ENCODE measurements around the gene OR5A1. TPM values are rescaled to one million over a fixed set of nuclear protein-coding genes. Genes with fewer than 3 reads are reported as not detected.
"Not testable (repeated sequence)": the region's sequence is repeated elsewhere in the genome, so short reads cannot be mapped to it uniquely, and the experiment has no call there.

The OR5A1 gene
- not detected for total RNA-seq

DNA sequence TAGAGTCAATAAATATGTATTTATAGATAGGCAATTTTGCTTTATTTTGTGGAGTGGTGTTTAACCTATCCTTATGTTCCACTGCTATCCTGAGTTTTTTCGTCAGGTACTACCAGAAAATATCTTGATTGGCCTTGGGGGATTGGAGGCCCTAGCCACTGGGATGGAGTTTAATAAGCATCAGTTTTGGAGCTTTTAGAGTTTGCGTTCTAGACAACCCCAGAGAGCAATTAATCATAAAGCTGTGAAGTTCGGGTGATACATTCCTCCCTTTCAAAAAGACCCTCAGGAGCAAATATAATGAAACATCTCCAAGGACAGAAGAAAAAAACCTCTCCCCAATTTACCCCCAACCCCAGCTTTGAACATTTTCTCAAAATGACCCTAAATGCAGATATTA lies at the start of gene OR5A1:
TSS of gene OR5A1 (plus strand) at position 301 of the 400 bp plus-strand sequence. CDS start 6,700 bp downstream, outside the sequence.
- DNase-seq (ENCODE audit: low spot score): no peak

DNA sequence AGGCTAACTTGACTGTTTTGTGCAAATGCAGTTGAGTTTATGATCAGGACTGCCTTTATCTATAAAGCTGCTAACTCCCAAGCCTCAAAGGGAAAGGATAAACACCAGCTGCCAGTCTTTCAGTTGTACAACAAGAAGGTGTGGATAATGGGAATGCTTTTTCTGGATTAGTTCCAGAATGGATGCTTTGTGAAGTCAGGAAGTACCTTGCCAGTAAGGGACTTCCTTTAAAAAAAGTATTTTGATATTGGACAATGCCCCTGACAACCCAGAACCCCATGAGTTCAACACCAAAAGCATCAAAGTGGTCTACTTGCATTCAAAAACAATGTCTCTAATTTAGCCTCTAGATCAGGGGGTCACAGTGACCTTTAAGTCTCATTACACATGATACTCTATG lies 42.1 kb upstream of the OR5A1 start:
- DNase-seq (ENCODE audit: low spot score): no peak

DNA sequence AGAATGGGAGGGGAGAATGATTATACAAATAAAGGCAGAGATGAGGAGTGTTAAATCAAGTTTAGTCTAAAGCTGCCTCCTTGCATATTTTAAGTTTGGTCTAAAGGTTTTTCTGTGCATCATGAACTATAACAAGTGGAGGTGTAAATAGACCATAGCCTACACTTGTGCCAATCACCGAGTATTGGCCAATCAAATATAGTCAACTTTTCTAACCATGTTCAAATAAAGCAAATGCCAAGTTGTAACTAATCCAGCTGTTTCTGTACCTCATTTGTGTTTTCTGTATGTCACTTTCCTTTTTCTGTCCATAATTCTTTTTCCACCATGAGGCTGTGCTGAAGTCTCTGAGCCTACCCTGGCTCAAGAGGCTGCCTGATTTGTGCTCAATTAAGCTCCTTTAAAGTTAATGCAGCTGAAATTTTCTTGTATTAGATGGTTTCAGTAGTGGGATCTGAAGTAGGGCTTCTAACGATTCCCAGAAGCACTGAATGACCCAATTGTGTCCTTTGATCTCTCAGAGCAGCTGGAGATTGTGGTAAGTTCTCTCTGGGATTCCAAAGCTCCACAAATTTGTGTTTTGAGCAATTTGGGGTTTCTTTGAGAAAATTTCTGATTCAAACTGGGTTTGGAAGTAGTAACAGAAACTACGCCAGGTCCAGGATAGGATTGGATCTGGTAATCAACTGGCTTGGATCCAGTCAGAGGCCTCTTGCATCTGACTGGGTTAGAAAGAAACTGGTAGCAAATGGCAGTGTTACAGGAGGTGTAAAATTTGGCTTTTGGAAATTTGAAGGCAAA lies 35.6 kb upstream of the OR5A1 start:
- DNase-seq (ENCODE audit: low spot score): no peak

DNA sequence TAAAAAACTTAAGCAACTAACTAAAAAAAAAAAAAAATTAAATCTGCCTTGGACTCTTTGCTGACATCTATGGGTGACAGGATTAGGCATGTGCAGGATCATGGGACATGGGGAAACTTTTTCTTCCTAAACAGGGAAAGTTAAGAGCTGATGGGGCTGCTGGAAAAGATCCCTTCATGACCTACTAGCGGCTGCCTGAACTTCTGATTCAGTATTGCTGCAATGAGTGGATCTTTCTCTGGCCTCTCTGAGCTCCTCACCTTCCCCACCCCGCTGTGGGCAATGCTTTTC lies 35.1 kb upstream of the OR5A1 start:
- no peak for DNase-seq (ENCODE audit: low spot score)

DNA sequence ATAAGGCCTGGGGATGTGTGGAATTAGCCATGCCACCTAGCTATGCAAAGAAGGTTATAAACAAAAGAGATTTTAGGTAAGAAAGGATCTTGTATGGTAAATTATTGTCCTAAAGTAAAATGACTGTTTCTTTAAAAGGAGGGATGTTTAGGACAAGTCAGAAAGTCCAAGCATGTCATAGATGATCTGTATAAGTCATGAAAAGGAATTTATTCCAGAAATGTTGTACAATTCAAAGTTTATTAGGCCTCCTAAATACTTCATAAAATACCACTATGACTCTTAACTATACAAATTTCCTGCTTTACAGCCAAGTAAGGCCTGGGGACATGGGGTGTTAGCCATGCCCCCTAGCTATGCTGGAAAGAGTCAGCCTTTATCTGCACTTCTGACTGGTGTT lies 32.7 kb upstream of the OR5A1 start:
- no peak for DNase-seq (ENCODE audit: low spot score)

DNA sequence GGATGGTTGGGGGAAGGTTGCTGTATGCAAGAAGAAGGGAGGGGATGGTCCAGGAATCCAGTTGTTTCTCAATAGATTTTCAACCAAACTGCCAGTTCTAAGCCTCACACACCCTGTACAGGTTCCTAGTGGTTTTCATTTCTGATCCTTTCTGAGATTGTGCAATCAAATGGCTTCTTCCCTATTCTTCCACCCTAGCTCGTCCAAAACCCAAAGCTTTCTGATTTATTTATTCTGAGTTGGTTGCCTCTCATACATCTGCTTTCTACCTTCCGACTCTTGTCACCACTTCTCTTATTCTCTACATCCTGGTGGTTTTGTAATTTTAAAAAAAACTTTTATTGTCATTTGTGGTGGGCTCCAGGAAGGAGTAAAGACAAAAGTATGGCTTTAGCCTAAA lies 22.6 kb upstream of the OR5A1 start:
- no peak for DNase-seq (ENCODE audit: low spot score)

DNA sequence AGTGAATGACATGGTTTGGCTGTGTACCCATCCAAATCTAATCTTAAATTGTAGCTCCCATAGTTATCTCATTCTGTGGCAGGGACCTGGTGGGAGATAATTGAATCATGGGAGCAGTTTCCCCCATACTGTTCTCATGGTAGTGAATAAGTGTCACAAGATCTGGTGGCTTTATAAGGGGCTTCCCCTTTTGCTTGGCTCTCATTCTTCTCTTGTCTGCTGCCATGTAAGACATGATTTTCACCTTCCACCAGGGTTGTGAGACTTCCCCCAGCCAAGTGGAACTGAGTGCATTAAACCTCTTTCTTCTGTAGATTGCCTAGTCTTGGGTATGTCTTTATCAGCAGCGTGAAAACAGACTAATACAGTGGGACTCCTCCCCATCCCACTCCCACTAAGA lies 21.2 kb upstream of the OR5A1 start:
- no peak for DNase-seq (ENCODE audit: low spot score)

DNA sequence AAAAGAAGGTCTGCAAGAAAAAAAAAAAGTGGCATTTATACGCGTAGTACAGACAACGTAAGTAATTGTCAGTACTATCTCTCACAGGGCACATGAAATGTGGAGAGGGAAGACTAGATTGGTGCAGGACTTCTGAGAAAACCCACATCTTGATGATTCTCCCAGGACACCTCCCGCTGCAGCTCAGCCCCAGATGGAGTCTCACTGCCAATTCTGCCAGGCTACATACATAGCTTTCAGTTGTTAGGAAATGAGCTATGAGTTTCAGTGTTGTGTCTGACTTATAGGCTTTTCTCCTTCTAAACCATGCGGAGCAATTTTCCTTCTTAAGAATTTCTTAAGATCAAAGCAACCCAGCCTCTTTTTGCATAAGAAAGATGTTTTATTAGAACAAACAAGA lies 19.7 kb upstream of the OR5A1 start:
- DNase-seq (ENCODE audit: low spot score): no peak

DNA sequence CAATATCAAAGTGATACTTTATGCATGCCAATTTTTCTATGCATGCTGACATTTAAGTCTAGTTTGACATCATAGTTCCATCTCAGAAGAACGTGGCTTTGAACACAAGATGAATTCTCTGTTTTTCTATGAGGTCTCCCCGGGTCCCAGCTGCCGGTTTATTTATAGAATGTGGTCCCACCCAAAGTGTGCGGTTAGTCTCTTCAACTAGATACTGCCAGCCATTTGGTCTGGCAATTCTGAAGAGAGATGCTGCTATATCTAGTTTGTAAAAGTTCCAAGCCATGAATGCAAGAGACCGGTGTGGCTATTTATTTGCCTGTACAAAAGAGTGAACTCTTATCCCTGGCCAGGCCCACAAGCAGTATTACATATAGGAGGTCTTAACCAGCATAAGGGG lies 19.2 kb upstream of the OR5A1 start:
- no peak for DNase-seq (ENCODE audit: low spot score)

DNA sequence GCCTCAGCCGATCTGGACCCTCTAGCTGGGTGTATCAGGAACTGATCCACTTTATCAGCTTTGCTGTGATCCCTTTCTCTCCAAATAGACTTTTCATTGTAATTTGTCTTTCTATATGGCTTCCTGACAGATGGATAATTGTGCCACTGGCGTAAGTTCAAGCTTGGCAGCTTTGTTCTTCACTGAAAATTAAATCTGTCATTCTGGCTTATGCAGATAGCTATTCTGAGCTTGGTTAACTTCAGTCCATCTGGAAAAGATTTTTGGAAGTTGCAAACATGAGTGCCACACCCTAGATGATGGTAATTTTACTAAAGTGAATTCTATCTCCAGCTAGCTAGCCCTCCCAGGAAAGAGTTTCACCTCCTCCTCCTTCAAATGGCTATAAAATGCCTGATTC lies 18.1 kb upstream of the OR5A1 start:
- DNase-seq (ENCODE audit: low spot score): no peak

DNA sequence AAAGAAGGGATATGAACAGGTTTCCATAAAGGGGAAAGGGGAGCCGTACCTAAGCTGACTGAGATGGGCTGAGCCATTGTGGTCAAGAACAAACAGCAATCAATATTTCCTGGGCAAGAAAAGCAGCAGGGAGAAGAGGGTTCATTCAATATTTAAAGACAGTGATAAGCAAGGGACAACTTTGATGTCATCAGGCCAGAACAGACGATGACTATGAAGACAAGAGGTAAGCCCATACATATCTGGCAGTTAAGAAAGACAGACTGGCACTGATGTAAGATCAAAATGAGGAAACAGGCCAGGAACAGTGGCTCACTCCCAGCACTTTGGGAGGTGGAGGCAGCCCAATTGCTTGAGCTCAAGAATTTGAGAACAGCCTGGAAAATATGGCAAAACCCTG lies 12.4 kb upstream of the OR5A1 start:
- no peak for DNase-seq (ENCODE audit: low spot score)

DNA sequence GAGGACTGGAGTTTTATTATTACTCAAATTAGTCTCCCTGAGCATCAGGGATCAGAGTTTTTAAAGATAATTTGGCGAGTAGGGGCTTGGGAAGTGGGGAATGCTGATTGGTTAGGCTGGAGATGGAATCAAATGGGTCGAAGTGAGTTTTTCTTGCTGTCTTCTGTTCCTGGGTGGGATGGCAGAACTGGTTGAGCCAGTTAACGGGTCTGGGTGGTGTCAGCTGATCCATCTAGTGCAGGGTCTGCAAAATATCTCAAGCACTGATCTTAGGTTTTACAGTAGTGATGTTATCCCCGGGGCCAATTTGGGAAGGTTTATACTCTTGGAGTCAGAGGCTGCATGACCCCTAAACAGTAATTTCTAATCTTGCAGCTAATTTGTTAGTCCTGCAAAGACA lies 11.1 kb upstream of the OR5A1 start:
- DNase-seq (ENCODE audit: low spot score): no peak

DNA sequence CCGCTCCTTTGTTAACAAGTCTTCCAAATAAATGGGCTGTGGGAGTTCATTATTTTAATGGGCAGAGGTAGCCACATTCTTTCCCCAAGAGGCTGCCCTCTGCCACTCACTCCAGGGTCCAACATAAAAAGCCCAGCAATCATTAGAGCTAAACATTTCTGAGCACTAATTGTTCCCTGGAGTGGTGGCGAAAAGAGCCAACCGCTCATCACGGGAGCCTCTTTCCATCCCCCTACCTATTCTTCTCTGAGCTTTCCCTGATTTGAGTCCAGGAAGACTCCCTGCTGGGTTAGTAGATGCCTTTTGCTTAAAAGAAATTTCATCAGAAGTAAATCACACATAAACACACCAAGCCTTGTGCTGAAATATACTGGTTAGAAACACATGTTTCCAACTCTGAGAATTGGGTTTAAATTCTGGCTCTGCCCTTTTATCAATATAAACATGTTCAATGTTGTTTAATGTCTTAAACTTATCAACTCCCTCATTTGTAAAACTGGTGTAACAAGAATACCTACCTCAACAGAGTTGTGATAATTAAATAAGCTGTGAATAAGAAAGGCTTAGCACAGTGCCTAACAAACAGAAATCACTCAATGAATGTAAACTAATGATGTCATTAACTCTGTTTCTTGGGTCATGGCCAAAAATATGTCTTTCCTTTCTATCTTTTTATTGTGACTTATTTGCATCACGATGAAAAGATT lies 9.8 kb upstream of the OR5A1 start, which contains the start of gene OR5A2:
TSS of gene OR5A2 (minus strand) at position 53 of the 707 bp plus-strand sequence. CDS start 3,460 bp downstream, outside the sequence.
- DNase-seq (ENCODE audit: low spot score): no peak

DNA sequence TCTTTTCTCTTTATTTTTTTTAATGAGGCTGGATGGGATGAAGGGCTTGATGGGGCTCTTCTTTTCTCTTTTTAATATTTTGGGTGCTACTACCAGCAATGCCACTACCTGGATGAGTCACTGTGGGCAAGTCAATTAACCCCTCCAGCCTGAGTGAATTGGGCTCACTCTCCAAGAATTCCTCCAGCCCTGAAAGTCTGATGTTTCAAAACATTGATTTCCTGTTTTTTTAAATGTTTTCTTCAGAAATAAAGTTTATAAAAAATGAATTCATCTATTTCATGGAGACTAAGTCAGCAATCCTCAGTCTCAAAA lies 9.2 kb upstream of the OR5A1 start:
- DNase-seq (ENCODE audit: low spot score): no peak

DNA sequence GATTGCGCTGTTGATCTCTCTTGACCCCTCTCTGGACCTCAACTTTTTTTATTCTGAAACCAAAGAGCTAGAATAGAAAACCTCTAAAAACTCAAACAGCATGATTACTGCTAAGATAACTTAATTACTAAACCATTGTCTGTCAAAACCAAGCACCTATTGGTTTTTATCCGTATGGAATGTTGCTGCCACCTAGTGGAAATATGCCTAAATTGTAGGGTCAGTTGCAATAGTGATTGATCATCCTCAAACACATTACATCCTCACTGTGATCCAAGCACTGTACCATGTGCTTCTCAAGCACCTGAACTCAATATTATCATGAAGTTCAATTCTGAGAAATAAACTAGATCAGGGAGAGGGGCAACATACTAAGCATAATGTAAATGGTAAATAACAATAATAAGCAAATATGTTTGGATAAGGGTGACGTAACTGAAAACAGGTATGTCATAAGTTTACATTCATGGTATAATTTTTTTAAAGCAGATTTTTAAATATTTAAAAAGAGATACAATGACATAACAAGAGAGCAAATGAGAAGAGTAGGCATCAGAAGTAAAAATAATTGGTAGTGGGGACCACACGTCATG lies 6.2 kb upstream of the OR5A1 start:
- no peak for DNase-seq (ENCODE audit: low spot score)

DNA sequence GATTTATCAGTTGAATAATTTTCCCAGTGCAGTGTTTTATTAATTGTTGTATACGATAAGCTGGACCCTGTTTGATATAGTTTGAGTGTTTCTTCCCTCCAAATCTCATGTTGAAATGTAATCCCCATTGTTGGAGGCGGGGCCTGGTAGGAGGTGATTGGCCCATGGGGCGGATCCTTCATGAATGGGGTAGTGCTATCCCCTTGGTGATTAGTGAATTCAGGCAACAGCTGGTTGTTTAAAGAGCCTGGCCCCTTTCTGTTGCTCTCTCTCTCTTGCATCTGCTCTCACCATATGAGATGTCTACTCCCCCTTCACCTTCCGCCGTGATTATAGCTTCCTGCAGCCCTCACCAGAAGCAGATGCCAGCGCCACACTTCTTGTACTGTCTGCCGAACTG lies 1.5 kb downstream of the OR5A1 start:
- DNase-seq (ENCODE audit: low spot score): no peak

DNA sequence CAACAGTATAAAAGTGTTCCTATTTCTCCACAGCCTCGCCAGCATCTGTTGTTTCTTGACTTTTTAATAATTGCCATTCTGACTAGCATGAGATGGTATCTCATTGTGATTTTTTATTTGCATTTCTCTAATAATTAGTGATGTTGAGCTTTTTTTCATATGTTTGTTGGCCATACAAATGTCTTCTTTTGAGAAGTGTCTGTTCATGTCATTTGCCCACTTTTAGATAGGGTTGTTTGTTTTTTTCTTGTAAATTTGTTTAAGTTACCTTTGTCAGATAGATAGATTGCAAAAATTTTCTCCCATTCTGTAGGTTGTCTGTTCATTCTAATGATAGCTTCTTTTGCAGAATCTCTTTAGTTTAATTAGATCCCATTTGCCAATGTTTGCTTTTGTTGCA lies 9.4 kb downstream of the OR5A1 start:
- DNase-seq (ENCODE audit: low spot score): not testable (repeated sequence)

DNA sequence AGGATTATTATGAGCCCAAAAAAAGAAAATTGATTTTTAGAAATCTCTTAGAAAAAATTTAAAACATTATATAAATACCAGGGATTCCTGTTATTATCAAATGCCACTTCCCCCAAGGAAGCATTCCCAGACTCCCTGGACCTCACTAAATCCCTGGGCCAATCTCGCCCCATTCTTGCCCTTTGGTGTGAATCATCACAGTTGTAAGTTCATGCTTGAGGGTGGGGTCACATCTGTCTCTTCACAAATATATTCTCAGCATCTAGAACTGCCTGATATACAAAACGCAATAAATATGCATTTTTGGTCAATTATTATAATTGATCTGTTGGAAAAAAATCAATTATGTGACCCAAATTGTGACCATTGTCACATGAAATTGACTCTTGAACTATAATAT lies 12.2 kb downstream of the OR5A1 start:
- no peak for DNase-seq (ENCODE audit: low spot score)

DNA sequence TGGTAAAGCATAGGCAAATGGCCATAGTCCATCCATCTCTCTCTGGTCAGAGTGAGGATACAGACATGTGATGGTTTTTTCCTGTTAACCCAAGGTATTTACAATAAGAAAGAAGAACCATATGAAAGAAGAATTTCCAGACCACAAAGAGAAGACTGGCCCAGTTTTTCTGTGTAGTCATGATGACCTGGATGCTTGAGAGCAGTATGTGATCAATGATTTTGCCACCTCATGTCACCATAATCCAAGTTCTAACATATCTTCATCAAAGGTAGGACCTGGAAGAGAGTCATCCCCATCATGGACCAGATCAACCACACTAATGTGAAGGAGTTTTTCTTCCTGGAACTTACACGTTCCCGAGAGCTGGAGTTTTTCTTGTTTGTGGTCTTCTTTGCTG lies 20.4 kb downstream of the OR5A1 start, which contains the start of gene OR4D6:
TSS of gene OR4D6 (plus strand) at position 301 of the 400 bp plus-strand sequence. CDS start at position 301, 0 bp downstream.
- no peak for DNase-seq (ENCODE audit: low spot score)

DNA sequence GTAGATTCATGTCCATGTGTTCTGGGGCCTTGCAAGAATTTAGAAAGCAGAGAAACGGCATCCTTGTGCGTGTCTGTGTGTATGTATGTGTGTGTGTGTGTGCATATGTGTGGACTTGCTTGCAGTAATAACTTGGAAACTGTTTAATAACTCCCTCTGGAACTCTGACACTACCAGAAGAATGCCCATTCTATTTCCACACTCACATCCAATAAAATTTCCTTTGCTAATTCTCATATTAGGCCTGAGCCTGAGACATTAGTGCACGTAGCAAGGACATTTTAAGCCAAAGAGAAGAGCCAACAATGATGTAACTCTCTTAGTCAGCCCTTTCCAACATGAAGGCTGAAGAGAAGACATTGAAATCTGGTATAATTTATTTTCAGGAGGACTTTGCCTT lies 23.6 kb downstream of the OR5A1 start:
- no peak for DNase-seq (ENCODE audit: low spot score)

DNA sequence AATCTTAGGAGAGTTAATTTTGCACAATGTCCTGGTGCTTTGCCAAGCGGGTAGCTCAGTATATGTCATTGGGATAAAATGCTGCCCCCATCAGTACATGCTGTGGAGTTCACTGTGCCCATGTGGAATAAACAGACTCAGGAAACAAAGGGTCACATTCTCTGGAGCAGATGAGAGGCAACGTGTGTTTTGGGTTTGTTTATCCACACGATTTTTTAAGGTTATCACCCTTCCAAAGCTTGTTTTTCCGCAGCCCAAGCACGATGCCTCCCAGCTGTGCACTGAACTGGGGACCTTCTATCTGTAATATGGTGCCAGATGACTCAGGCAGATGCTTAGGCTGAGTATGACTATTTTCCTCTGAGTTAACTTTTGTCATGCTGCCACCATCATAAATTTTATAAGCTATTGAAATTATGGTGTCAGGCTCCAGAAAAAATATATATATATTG lies 26.9 kb downstream of the OR5A1 start:
- DNase-seq (ENCODE audit: low spot score): peak; percentile 44

DNA sequence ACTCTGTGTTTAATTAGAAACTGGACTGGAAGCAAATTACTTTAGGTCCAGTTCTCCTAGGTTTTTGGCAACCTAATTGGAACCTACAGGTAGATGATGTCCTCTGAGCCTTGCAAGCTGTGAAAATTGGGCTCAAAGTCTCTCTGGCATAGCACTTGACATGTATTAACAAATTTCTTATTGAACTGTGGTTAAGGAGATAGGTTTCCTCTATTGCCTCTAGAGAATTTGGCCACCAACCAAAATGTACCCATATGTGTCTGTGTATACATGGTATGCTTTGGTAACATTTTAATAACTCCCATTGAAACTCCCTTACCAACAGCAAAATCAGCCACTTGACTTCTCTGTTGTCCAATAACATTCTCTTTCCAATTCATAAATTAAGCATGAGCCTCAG lies 36.7 kb downstream of the OR5A1 start, which contains the start of gene OR4D10:
TSS of gene OR4D10 (plus strand) at position 301 of the 400 bp plus-strand sequence. CDS start 4,115 bp downstream, outside the sequence.
- DNase-seq (ENCODE audit: low spot score): no peak

DNA sequence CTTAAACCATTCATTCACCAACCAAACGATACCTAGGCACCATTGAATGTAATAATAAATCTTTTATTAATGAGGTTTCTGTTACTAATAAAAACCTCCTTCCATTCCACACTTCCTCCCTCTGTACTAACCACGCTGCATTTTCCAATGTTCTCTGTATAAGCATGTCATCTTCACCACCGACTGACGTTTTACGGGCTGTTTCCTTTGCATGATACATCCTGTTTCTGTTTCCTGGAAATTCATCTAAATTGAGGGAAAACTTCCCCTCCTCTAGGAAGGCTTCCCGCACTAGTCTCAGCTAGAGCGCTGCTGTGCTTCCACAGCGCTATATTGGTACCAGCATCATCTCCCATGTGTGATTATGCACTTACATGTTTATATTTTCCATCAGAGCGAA lies 38.9 kb downstream of the OR5A1 start:
- DNase-seq (ENCODE audit: low spot score): no peak

All from ureter (tissue), 1 donor.